ENCODE data around the gene SHC4.
"Not testable (repeated sequence)": the region's sequence is repeated elsewhere in the genome, so short reads cannot be mapped to it uniquely, and the experiment has no call there.

Gene SHC4

GRCh38 chr15:48883699-48884098, 80.0 kb downstream of the SHC4 start:
- no peak for DNase-seq (ENCODE audit: low read depth in 2 of 2)

GRCh38 chr15:48880070-48880634, 83.6 kb downstream of the SHC4 start:
- DNase-seq (ENCODE audit: low read depth in 2 of 2), result no peak

GRCh38 chr15:48877630-48878595, 85.8 kb downstream of the SHC4 start, which contains the start of gene EID1:
TSS of gene EID1 (plus strand) at chr15:48878134. CDS start at chr15:48878177, 43 bp downstream.
- DNase-seq (ENCODE audit: low read depth in 2 of 2), result peak; percentile 83 to 84

GRCh38 chr15:48876057-48876456, 87.7 kb downstream of the SHC4 start:
- DNase-seq (ENCODE audit: low read depth in 2 of 2), result no peak

- no peak for DNase-seq (ENCODE audit: low read depth in 2 of 2)
Measured at GRCh38 chr15:48875241-48875960, 88.3 kb downstream of the SHC4 start.

- DNase-seq (ENCODE audit: low read depth in 2 of 2), result no peak
Measured at GRCh38 chr15:48872632-48873031, 91.1 kb downstream of the SHC4 start.

GRCh38 chr15:48871542-48871941, 92.2 kb downstream of the SHC4 start:
- no peak for DNase-seq (ENCODE audit: low read depth in 2 of 2)

- DNase-seq (ENCODE audit: low read depth in 2 of 2), result no peak
Measured at GRCh38 chr15:48869966-48870365, 93.8 kb downstream of the SHC4 start.

GRCh38 chr15:48868536-48868935, 95.2 kb downstream of the SHC4 start:
- DNase-seq (ENCODE audit: low read depth in 2 of 2), result no peak

GRCh38 chr15:48868023-48868422, 95.7 kb downstream of the SHC4 start:
- DNase-seq (ENCODE audit: low read depth in 2 of 2), result no peak

- DNase-seq (ENCODE audit: low read depth in 2 of 2), result no peak
Measured at GRCh38 chr15:48866141-48866563, 97.6 kb downstream of the SHC4 start.

GRCh38 chr15:48865370-48866079, 98.2 kb downstream of the SHC4 start:
- DNase-seq (ENCODE audit: low read depth in 2 of 2), result no peak

- DNase-seq (ENCODE audit: low read depth in 2 of 2), result no peak
Measured at GRCh38 chr15:48862705-48863104, 101.0 kb downstream of the SHC4 start.

- DNase-seq (ENCODE audit: low read depth in 2 of 2), result peak in 1 of 2 donors; percentile 10
Measured at GRCh38 chr15:48861813-48862431, 101.8 kb downstream of the SHC4 start.

- no peak for DNase-seq (ENCODE audit: low read depth in 2 of 2)
Measured at GRCh38 chr15:48859426-48859825, 104.3 kb downstream of the SHC4 start.

- no peak for DNase-seq (ENCODE audit: low read depth in 2 of 2)
Measured at GRCh38 chr15:48858401-48858800, 105.3 kb downstream of the SHC4 start.

- no peak for DNase-seq (ENCODE audit: low read depth in 2 of 2)
Measured at GRCh38 chr15:48856942-48857341, 106.8 kb downstream of the SHC4 start.

GRCh38 chr15:48855501-48856440, 107.9 kb downstream of the SHC4 start:
- no peak for DNase-seq (ENCODE audit: low read depth in 2 of 2)

GRCh38 chr15:48854434-48854833, 109.3 kb downstream of the SHC4 start:
- DNase-seq (ENCODE audit: low read depth in 2 of 2), result not testable (repeated sequence)

- no peak for DNase-seq (ENCODE audit: low read depth in 2 of 2)
Measured at GRCh38 chr15:48851956-48852355, 111.8 kb downstream of the SHC4 start.
